ENCODE results near the gene AGAP1.

The AGAP1 gene

GRCh38 chr2:236171181-236171679 is 677.4 kb downstream of the AGAP1 start:
- no peak overlapping the region for H3K27ac ChIP-seq
- TF ChIP-seq CTCF (conservative IDR thresholded peaks at IDR 0.05) = no peak

- no peak for TF ChIP-seq CTCF (conservative IDR thresholded peaks at IDR 0.05)
- H3K27ac ChIP-seq = no peak overlapping the region
Measured at GRCh38 chr2:236171680-236172254, 677.9 kb downstream of the AGAP1 start.

- H3K27ac ChIP-seq = no peak overlapping the region
- no peak for TF ChIP-seq CTCF (conservative IDR thresholded peaks at IDR 0.05)
Measured at GRCh38 chr2:236172255-236173035, 678.6 kb downstream of the AGAP1 start.

GRCh38 chr2:236173036-236173728 is 679.3 kb downstream of the AGAP1 start:
- no peak for TF ChIP-seq CTCF (conservative IDR thresholded peaks at IDR 0.05)

GRCh38 chr2:236173729-236174607 is 680.1 kb downstream of the AGAP1 start:
- TF ChIP-seq CTCF (conservative IDR thresholded peaks at IDR 0.05) = no peak
- no peak overlapping the region for H3K27ac ChIP-seq

More at GRCh38 chr2:236173036-236173728, 679.3 kb downstream of the AGAP1 start:
- no peak overlapping the region for H3K27ac ChIP-seq

- no peak for TF ChIP-seq CTCF (conservative IDR thresholded peaks at IDR 0.05)
- 0 out of 2 replicates have a peak overlapping the region, but pooled peaks have one; percentile 21 for H3K27ac ChIP-seq
Measured at GRCh38 chr2:236175548-236176150, 681.8 kb downstream of the AGAP1 start.

Measured in VCaP (cell line).